ENCODE results near the gene OBSCN.

GRCh38 chr1:228320394-228320793 is 112.5 kb downstream of the OBSCN start:
- no peak for TF ChIP-seq CTCF (conservative IDR thresholded peaks at IDR 0.05; ENCODE audit: low read depth, low read length)
- TF ChIP-seq MAZ (IDR thresholded peaks at IDR 0.05; ENCODE audit: borderline replicate concordance, low read depth, low read length) = no peak
- TF ChIP-seq ELK1 (IDR thresholded peaks at IDR 0.05; ENCODE audit: borderline replicate concordance, low read depth, low read length) = no peak
- TF ChIP-seq CEBPB (IDR thresholded peaks at IDR 0.05; ENCODE audit: low read depth, low read length) = no peak
- no peak for TF ChIP-seq POLR2A (IDR thresholded peaks at IDR 0.05; ENCODE audit: low read depth, low read length)
- no peak for TF ChIP-seq RFX5 (IDR thresholded peaks at IDR 0.05; ENCODE audit: low read depth, low read length)
- no peak for TF ChIP-seq FOS (IDR thresholded peaks at IDR 0.05; ENCODE audit: low read depth, low read length)
